GM19372 (cell line): ENCODE results near the gene MARCHF3.
"Not testable (repeated sequence)": the region's sequence is repeated elsewhere in the genome, so short reads cannot be mapped to it uniquely, and the experiment has no call there.

Experiments used
- ATAC-seq: cut with Tn5 transposase; IDR thresholded peaks from one replicate; pipeline ENCODE4 v1.9.1; 2021; ENCODE audit warnings: mild to moderate bottlenecking, low read depth, moderate library complexity; ENCODE audit not compliant: unreplicated experiment

Gene MARCHF3

DNA sequence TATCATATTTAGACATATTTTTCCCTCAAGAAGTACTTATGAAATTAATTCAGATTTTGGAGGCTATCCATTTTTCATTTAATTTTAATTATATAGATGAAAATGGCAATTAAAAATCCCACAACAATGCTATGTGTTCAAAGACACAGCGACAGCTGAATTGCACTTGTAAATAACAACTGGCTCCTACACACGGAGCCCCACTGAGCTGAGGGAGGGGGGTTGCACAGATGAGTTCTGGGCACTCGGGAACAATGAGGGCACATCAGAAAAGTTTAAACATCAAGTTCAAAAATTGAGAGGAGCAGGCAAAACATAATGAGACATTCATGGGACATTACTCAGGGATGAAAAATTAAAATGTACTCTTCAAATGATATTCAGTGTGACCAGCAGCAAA lies 104.9 kb downstream of the MARCHF3 start:
- ATAC-seq: no peak

DNA sequence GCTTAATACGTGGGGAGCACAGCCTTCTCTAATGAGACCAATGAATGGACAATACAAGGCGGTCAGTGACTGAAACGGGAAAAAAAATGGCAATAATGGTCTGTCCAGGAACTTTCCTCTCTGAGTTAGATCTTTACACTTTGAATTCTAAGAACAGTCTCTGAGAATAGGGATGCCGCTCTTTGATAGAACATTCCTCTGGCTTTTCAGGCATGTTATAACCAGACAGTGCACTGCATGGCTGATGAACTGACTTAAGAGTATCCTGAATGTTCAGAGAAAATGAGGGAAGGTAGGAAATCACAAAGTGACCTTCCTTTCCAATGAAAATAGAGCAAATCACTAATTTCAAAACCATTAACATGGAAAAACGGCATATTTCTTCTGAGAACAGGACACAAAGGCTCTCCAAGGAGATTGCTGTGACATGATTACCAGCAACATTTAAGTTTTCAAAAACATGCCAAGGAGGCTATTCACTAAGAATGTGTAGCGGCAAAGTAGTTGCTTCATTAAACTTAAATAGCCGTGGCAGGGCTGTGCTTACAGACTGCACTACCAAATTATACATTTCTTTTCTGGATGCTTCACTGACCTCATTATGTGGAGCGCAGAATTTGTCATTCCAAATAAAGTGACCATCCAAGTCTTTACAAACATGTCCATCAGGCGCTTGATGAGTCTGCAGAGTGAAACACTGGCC lies 105.9 kb downstream of the MARCHF3 start:
- no peak for ATAC-seq

DNA sequence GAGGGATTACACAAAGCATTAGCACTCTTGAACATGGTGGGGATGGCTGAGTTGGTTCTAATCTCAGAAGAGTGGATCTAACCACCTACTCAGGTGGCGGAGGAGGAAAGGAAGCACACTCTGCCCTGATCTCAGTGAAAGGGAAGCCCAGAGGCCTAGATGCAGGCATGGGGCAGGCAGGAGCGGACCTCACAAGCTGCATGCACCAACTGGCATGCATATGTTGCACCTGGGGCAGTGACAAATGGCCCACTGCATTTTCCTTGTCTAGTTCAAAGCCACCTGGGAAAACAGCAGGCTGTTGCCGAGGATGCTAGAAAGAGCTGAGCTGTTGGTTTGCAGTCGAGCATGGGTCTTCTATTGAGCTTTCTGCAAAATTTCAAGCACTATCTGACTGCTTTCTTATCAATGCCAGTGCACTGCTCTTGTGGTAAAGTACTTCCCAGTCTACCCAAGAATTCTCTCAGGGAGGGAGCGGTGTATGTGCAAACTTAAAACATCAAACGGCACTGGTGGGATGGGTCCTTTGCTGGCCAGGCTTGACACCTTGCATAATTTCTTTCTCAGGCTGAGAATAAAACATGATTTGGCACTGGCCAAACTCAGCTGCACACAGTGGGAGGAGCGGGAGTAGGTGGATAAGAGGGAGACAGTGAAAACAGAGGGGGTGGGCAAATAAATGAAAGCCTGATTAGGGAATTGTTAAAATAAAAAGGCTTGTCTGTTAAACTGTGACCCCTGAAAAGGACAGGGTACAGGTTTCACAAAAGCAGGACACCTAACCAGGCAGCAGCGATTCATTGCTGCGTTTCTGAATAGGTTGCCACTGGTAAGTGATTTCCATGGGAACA lies 108.9 kb downstream of the MARCHF3 start:
- ATAC-seq: no peak

DNA sequence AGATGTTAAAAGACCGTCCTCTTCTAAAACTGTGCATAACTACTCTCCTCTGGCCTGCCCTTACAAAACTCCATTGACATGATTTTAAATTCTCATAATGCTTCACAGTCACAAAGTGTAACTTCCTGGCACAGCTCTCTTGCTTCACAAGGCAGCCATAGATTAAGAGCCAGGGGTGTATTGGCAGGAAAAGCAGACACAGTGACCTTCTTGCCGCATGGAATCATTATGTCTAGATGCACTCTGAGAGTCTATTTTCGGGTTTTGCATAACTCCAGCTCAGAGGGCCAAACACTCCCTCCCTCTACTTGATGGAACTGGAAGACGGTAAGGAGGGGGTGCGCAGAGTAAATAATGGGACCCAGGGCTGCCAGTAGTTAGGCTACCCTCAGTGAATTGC lies 110.1 kb downstream of the MARCHF3 start:
- ATAC-seq: no peak

DNA sequence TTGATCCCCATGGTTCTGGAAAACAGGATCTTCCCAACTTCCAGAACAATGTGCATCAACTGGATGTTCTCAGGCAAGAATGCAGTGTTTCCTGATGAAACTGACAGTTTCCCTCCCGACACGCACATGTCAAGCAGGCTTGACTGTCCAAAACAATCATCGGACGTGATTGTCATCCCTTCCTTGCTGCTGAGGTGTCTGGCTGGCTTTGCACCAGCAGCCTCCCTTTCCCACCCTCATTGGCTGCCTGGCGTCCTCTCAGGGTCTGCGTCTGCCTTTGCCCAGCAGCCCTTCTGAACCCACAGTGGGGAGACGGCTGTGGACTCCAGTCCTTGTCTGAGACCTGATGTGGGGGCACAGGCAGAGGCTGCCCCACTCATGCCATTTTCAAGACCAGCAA lies 110.8 kb downstream of the MARCHF3 start:
- ATAC-seq: no peak

DNA sequence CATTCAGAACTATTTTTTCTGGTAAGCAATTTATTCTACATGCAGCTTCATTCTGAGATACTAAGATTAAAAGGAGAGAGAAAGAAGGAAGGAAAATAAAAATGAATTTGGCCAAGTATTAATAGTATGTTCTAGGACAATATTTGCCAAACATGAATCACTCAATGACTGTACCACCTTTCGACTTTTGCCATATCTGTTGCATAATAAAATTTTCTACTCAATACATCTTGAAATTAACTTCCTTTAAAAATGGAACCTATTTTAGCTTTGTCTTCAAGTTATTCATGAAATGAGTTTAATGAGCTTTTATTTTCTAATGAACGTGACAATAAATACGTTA lies 111.8 kb downstream of the MARCHF3 start:
- no peak for ATAC-seq

DNA sequence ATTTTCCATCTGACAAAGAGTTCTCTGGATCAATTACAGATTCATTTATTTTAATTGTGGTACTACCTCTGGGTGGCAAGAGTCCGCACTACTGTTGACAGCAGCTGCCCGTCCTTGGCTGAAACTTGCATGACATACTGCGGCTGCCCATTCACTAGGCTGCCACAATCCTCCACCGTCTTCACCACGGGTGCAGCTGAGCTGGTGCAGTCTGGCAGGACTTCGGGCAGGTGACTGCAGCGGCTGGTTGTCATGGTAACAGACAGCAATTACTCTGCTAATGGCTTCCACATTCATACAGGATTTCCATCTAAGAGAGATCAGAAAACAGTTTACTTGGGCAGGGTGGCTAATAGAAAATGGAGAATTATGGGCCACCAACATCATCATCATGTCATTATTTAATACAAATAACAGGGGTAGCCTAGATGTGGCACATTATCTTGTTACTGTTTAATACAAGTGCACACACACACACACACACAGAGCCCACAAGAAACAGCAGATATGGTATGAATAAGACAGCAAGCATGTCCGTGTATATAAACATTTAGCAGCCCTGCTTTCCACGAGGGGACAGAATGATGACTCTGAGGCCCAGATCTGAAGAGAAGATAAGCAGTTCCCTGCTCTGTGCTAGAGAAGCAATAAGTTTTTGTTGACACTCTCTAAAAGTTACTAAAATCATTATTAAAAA lies 112.3 kb downstream of the MARCHF3 start:
- ATAC-seq: no peak

DNA sequence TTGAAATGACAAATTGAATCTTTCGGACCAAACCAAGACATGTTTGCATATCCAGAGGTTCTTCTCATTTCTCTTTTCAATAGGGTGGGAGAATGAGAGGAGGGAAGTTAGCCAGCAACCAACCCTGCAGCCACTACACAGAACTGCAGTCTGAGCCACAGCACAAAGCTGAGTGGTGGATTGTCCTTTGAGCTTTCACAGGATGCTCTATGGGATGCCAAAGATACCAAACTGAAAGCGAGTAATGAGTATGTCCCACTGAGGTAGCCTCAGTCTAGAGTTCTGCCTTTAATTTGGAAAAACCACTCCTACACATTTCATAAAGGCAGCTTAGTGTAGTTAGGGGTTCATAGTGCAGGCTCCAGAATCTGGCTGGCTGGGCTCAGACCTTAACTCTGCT lies 114.9 kb downstream of the MARCHF3 start:
- no peak for ATAC-seq

DNA sequence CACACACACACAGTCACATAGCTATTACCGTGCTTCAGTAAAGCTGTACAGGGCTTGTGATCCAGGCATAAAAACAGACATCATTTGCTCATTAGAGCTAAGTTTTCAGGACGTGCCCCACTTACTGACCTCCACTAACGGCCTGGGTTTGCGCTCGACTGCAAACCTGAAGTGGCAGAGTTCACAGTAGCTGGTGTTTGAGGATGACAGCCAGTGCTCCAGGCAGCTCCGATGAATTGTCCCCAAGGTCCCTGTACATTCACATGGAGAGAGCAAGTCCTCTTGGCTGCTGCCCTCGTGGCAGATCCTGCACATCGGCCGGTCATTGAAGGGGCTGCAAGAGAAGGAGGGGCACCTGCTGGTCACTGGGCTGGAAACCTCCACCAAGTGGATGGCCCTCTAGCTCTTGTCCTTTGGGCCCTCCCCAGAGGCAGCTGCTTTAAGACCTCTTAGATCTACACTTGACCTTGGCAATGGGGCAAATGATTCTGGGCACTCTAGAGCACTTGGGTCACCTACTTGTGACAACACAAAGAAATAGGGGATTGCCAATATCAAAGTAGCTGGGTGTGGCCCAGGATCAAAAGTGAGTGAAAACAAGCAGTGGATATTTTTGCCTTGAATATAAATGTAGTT lies 115.4 kb downstream of the MARCHF3 start:
- no peak for ATAC-seq

DNA sequence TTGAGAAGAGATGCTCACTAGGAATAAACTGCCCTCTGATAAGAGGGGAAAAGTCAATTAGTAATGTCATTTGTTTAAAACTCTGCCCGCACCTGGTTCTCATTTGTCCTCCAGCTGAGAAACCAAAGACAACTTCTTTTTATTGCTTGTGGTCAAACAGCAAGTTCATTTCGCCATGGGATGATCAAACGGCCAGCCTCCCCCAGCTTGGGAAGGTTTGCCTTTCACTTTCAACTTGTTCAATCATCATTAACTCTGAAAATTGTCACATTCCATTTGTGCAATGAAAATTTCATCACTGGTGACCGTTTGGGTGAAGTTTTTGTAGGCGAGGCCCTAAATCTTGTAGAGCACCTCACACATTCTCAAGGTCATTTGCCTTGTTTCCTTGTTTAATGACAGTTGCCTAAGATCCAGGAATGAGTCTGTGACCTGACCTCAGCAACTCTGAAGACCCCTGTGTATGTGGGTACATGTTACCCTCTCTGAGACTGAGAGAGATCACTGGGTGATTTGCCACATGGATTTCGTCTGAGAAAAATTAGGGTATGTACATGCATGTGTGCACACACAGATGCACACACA lies 117.7 kb downstream of the MARCHF3 start:
- ATAC-seq: no peak

DNA sequence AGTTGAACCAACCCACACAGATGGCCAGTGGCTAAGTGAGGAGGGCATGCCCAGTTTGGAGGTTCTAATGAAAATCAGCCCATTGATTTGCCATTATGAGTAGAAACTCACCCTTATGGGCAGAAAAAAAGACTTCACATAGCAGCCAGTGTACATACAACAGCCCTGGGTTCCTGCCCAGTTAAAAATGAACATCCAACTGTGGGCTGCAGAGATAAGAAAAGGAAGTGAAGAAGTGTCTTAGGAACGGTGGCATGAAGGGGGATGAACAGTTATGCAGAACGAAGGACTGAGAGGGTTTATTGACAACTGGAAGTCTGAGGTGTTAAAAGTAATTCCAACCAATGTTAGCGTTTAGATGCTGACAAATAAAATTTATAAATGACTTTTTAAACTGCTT lies 118.4 kb downstream of the MARCHF3 start:
- ATAC-seq: no peak

DNA sequence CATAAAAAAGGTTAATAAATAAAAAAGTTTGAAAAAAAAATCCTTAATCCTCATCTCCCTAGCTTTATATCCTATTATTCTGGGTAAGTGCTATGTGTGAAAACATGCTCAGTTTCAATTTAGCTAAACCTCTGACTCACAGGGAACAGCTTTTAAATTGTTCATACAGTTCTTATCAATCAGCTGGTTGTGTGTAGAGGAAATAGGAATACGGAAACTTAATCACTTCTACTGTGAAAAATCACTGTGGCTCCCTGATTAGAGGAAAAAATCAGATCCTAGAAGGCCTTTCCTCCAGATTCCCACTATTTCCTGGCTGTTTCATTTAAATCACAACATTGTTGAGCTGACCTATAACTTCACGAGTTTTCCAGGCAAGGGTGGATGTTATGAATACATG lies 120.5 kb downstream of the MARCHF3 start:
- no peak for ATAC-seq

DNA sequence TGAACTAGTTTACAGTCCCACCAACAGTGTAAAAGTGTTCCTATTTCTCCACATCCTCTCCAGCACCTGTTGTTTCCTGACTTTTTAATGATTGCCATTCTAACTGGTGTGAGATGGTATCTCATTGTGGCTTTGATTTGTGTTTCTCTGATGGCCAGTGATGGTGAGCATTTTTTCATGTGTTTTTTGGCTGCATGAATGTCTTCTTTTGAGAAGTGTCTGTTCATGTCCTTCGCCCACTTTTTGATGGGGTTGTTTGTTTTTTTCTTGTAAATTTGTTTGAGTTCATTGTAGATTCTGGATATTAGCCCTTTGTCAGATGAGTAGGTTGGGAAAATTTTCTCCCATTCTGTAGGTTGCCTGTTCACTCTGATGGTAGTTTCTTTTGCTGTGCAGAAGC lies 126.0 kb downstream of the MARCHF3 start:
- ATAC-seq: not testable (repeated sequence)

DNA sequence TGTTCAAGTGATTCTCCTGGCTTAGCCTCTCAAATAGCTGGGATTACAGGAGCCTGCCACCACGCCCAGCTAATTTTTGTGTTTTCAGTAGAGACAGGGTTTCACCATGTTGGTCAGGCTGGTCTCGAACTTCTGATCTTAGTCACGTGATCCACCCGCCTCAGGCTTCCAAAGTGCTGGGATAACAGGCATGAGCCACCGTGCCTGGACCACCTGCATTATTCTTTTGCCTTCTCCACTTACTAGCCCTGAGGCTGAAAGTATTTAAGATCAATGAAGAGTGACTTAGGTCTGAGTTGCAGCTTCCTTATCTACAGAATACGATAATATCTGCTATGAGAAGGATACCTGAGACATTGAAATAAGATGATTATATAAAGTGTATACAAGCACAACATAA lies 129.6 kb downstream of the MARCHF3 start:
- no peak for ATAC-seq

DNA sequence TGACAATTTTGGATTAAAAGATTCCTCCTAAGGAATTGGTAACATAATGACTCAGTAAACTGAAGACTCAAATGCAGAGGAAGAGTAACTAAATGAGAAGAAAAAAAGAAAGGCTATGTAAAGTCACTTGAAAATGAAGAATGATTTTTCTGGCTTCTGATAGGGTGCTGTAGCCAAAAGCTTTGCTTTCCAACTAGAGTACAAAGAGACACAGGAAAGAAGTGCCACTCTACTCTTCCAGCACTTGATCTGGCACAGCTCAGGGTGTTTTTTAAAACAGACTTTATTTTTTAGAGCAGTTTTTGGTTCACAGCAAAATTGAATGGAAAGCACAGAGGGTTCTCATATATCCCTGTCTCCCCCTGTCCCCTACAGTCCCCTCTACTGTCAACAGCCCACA lies 130.9 kb downstream of the MARCHF3 start:
- ATAC-seq: no peak

DNA sequence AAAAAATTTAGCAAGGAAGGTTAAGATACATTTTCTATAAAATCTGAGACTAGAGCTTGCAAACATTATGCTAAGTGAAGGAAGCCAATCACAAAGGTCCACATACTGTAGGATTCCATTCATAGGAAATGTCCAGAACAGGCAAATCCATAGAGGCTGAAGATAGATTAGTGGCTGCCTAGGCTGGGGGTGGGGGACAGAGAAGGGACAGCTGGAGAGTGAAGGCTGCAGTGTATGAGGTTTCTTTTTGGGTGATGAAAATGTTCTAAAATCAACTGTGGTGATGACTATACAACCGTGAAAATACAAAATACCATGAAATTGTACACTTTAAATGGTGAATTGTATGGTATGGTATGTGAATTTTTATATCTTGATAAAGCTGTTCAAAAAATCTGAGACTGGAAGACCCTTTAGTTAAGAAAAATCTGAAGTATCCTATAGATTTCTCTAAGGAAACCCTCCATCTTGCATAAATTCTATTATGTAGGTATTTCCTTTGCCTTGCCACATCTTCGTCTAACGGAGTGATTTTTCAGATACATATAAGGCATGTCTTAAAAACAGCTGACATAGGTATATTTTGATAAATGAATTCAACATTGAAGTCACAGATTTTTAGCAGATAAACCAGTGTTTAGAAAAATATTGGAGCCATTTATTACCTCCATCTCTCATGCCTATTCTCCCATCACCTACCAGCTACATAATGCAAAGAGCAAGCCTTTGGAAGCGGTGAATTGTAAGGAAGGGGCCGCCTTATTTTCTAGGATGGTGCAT lies 132.3 kb downstream of the MARCHF3 start:
- no peak for ATAC-seq

DNA sequence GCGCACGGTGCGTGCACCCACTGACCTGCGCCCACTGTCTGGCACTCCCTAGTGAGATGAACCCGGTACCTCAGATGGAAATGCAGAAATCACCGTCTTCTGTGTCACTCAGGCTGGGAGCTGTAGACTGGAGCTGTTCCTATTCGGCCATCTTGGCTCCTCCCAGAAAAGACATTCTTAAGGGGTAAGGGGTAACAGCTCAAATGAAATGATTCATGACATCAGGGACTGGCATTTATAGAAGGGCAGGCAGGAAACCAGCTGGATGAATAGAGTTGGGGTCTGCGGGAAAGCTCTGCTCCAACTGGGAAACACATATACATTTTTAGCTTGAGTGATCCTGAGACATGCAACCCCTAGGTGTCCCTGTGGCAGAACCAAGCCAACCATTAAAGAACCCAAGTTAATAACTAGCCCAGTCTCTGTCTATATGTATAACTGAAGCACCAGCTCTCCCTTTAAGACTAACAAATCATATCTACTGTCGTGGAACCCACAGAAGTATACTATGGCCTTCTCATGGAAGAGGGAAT lies 134.1 kb downstream of the MARCHF3 start:
- ATAC-seq: no peak

DNA sequence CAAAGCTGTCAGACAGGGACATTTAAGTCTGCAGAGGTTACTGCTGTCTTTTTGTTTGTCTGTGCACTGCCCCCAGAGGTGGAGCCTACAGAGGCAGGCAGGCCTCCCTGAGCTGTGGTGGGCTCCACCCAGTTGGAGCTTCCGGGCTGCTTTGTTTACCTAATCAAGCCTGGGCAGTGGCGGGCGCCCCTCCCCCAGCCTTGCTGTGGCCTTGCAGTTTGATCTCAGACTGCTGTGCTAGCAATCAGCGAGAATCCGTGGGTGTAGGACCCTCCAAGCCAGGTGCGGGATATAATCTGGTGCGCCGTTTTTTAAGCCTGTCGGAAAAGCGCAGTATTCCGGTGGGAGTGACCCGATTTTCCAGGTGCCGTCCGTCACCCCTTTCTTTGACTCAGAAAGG lies 134.6 kb downstream of the MARCHF3 start:
- ATAC-seq: not testable (repeated sequence)

DNA sequence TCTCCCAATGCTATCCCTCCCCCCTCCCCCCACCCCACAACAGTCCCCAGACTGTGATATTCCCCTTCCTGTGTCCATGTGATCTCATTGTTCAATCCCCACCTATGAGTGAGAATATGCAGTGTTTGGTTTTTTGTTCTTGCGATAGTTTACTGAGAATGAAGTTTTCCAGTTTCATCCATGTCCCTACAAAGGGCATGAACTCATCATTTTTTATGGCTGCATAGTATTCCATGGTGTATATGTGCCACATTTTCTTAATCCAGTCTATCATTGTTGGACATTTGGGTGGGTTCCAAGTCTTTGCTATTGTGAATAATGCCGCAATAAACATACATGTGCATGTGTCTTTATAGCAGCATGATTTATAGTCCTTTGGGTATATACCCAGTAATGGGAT lies 139.9 kb downstream of the MARCHF3 start:
- not testable (repeated sequence) for ATAC-seq

DNA sequence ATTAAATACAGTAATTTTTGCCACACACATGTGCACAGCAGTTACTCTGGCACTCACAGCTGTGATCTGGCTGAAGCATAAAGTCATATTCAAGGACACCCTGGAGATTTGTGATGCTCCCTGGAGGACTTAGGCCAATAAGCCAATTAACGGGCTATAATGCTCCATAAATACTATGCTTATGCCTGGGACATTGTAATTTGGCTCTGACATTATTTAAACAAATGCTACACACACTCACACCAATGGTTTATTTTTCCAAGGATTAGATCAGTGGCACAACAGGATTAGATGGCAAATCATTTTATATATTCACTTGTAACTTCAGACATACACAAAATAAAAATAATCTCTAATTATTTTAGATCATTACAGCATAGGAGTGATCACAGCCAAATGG lies 142.2 kb downstream of the MARCHF3 start:
- no peak for ATAC-seq
